WTC11 (cell line): ENCODE measurements around the gene FAM124B. TPM values are rescaled to one million over a fixed set of nuclear protein-coding genes. Genes with fewer than 3 reads are reported as not detected.

ENCODE experiments used
- ATAC-seq: fragments of 200-7000 bp; cut with Tn5 transposase; 2 replicates; pipeline ENCODE4 v1.10.0; 2021; ENCODE audit warnings: mild to moderate bottlenecking, moderate library complexity
- CTCF ChIA-PET: fragments of 300-600 bp; sonication (Branson Sonifier 250); formaldehyde crosslinking; loops from one replicate; lab custom pipeline; 2021; ENCODE audit warnings: antibody characterized with exemption; lab: Charles Lee
- POLR2A ChIA-PET: fragments of 350-600 bp; sonication (Branson Sonifier 250); formaldehyde crosslinking; loops from one replicate; lab custom pipeline; 2021; ENCODE audit warnings: antibody characterized with exemption; lab: Charles Lee
- DNase-seq: peaks from one replicate; pipeline ENCODE4 v3.0.0; 2021; ENCODE audit warnings: low spot score
- H3K27ac Mint-ChIP-seq: 2 replicates; pipeline ENCODE4 v1.8.0; 2021; ENCODE audit warnings: mixed read lengths
- H3K27me3 Mint-ChIP-seq: 2 replicates; pipeline ENCODE4 v1.8.0; 2021; ENCODE audit warnings: low read depth, mild to moderate bottlenecking, moderate library complexity, mixed read lengths
- H3K36me3 Mint-ChIP-seq: 2 replicates; pipeline ENCODE4 v1.8.0; 2021; ENCODE audit warnings: mixed read lengths
- H3K4me1 Mint-ChIP-seq: 2 replicates; pipeline ENCODE4 v1.8.0; 2022; ENCODE audit warnings: mixed read lengths
- H3K4me3 Mint-ChIP-seq: 2 replicates; pipeline ENCODE4 v1.8.0; 2021; ENCODE audit warnings: mild to moderate bottlenecking, moderate library complexity, mixed read lengths
- H3K9me3 Mint-ChIP-seq: 2 replicates; pipeline ENCODE4 v1.8.0; 2021; ENCODE audit warnings: mixed read lengths
- E2F4 ChIP-seq: sonication (generic); formaldehyde crosslinking; IDR thresholded peaks from 2 replicates; pipeline ENCODE4 v1.8.1; 2022; ENCODE audit warnings: low read depth, mild to moderate bottlenecking, moderate library complexity, missing genetic modification reagents, borderline replicate concordance
- ELF4 ChIP-seq: sonication (generic); formaldehyde crosslinking; IDR thresholded peaks from 2 replicates; pipeline ENCODE4 v1.8.1; 2022; ENCODE audit warnings: low read depth, mild to moderate bottlenecking, moderate library complexity, missing genetic modification reagents
- FOXP1 ChIP-seq: sonication (generic); formaldehyde crosslinking; IDR thresholded peaks from 2 replicates; pipeline ENCODE4 v1.8.0; 2022; ENCODE audit warnings: missing genetic modification reagents, mild to moderate bottlenecking, moderate library complexity, borderline replicate concordance
- GABPB1 ChIP-seq: sonication (generic); formaldehyde crosslinking; IDR thresholded peaks from 2 replicates; pipeline ENCODE4 v1.8.1; 2023; ENCODE audit warnings: mild to moderate bottlenecking, missing genetic modification reagents
- HMGA2 ChIP-seq: fragments of 250-450 bp; sonication (Bioruptor Pico); IDR thresholded peaks from 2 replicates; pipeline ENCODE4 v1.4.0; 2021; ENCODE audit warnings: mild to moderate bottlenecking, moderate library complexity
- HMGXB4 ChIP-seq: sonication (generic); formaldehyde crosslinking; IDR thresholded peaks from 2 replicates; pipeline ENCODE4 v1.8.1; 2023; ENCODE audit warnings: mild to moderate bottlenecking, moderate library complexity, missing genetic modification reagents
- IRF2 ChIP-seq: sonication (generic); formaldehyde crosslinking; IDR thresholded peaks from 2 replicates; pipeline ENCODE4 v1.8.0; 2022; ENCODE audit warnings: low read depth, missing genetic modification reagents, borderline replicate concordance
- JUN ChIP-seq: sonication (generic); formaldehyde crosslinking; IDR thresholded peaks from 2 replicates; pipeline ENCODE4 v1.8.0; 2023; ENCODE audit warnings: mild to moderate bottlenecking, missing genetic modification reagents
- MAX ChIP-seq: sonication (generic); formaldehyde crosslinking; IDR thresholded peaks from 2 replicates; pipeline ENCODE4 v1.8.0; 2022; ENCODE audit warnings: mild to moderate bottlenecking, missing genetic modification reagents
- MXD4 ChIP-seq: fragments of 250-450 bp; sonication (Bioruptor Pico); IDR thresholded peaks from 2 replicates; pipeline ENCODE4 v1.8.0; 2021; ENCODE audit warnings: mild to moderate bottlenecking, moderate library complexity, borderline replicate concordance
- NFYB ChIP-seq: sonication (generic); formaldehyde crosslinking; conservative IDR thresholded peaks from 2 replicates; pipeline ENCODE4 v1.8.0; 2022; ENCODE audit warnings: low read depth, missing genetic modification reagents
- SMAD3 ChIP-seq: sonication (generic); formaldehyde crosslinking; IDR thresholded peaks from 2 replicates; pipeline ENCODE4 v1.8.0; 2022; ENCODE audit warnings: missing genetic modification reagents, mild to moderate bottlenecking, borderline replicate concordance
- TEAD1 ChIP-seq: sonication (generic); formaldehyde crosslinking; IDR thresholded peaks from 2 replicates; pipeline ENCODE4 v1.8.0; 2022; ENCODE audit warnings: mild to moderate bottlenecking, missing genetic modification reagents
- TEAD4 ChIP-seq: sonication (generic); formaldehyde crosslinking; IDR thresholded peaks from 2 replicates; pipeline ENCODE4 v1.8.0; 2022; ENCODE audit warnings: mild to moderate bottlenecking, missing genetic modification reagents
- USF1 ChIP-seq: sonication (generic); formaldehyde crosslinking; IDR thresholded peaks from 2 replicates; pipeline ENCODE4 v1.8.0; 2022; ENCODE audit warnings: mild to moderate bottlenecking, missing genetic modification reagents
- ZBTB43 ChIP-seq: sonication (generic); formaldehyde crosslinking; IDR thresholded peaks from 2 replicates; pipeline ENCODE4 v1.8.1; 2023; ENCODE audit warnings: mild to moderate bottlenecking, missing genetic modification reagents
- ZMAT4 ChIP-seq: fragments of 250-450 bp; sonication (Bioruptor Pico); IDR thresholded peaks from 2 replicates; pipeline ENCODE4 v1.9.0; 2021; ENCODE audit warnings: mild to moderate bottlenecking
- ZNF532 ChIP-seq: fragments of 250-450 bp; sonication (Bioruptor Pico); IDR thresholded peaks from 2 replicates; pipeline ENCODE4 v1.9.0; 2021; ENCODE audit warnings: mild to moderate bottlenecking, borderline replicate concordance
- ZNF671 ChIP-seq: fragments of 250-450 bp; sonication (Bioruptor Pico); IDR thresholded peaks from 2 replicates; pipeline ENCODE4 v1.8.0; 2021; ENCODE audit warnings: mild to moderate bottlenecking
- total RNA-seq: library from RNA; stranded (reverse); gene quantifications from 3 replicates; pipeline ENCODE4 v1.2.3, GENCODE V29; 2021

FAM124B gene
- total RNA-seq, 1 experiment from 2014 or later, result 3.7 TPM

- no peak for TF ChIP-seq ZNF532 (CRISPR knock-in tag)
Observed at GRCh38 chr2:224393157-224393872, 8.6 kb downstream of the FAM124B start (continued).

GRCh38 chr2:224392545-224392944 is 9.4 kb downstream of the FAM124B start:
- ATAC-seq (no peak), DNase-seq (no peak)
- H3K36me3 Mint-ChIP-seq, result peaks cover 15% of the 10 kb centered on the region
- no peaks in the 10 kb centered on the region for H3K27me3 Mint-ChIP-seq
- no peak overlapping the region for H3K4me3 Mint-ChIP-seq
- ChIA-PET CTCF (no interaction called here), POLR2A (no interaction called here)
- TF ChIP-seq GABPB1, result no peak
- no peak for TF ChIP-seq MAX (CRISPR knock-in tag)
- no peak for TF ChIP-seq JUN (CRISPR knock-in tag)
- no peak for TF ChIP-seq ELF4
- TF ChIP-seq NFYB (CRISPR knock-in tag), result no peak
- TF ChIP-seq FOXP1 (CRISPR knock-in tag), result no peak
- no peak for TF ChIP-seq ZMAT4
- no peak for TF ChIP-seq E2F4
- no peak for TF ChIP-seq ZNF671
- no peak for TF ChIP-seq TEAD4
- TF ChIP-seq IRF2, result no peak
- TF ChIP-seq USF1 (CRISPR knock-in tag), result no peak
- TF ChIP-seq SMAD3 (CRISPR knock-in tag), result no peak
- TF ChIP-seq HMGXB4 (CRISPR knock-in tag), result no peak
- TF ChIP-seq ZBTB43 (CRISPR knock-in tag), result no peak
- no peak for TF ChIP-seq TEAD1 (CRISPR knock-in tag)
- no peak for TF ChIP-seq MXD4 (CRISPR knock-in tag)
- no peak for TF ChIP-seq HMGA2
- H3K27ac Mint-ChIP-seq, result no peak overlapping the region
- peaks cover 6% of the 10 kb centered on the region for H3K4me1 Mint-ChIP-seq
- H3K9me3 Mint-ChIP-seq, result peaks cover 28% of the 10 kb centered on the region
